ENCODE measurements around the gene ST8SIA4. TPM values are rescaled to one million over a fixed set of nuclear protein-coding genes. Genes with fewer than 3 reads are reported as not detected.

Gene ST8SIA4
- polyA plus RNA-seq, 1 experiment, result not detected

DNA sequence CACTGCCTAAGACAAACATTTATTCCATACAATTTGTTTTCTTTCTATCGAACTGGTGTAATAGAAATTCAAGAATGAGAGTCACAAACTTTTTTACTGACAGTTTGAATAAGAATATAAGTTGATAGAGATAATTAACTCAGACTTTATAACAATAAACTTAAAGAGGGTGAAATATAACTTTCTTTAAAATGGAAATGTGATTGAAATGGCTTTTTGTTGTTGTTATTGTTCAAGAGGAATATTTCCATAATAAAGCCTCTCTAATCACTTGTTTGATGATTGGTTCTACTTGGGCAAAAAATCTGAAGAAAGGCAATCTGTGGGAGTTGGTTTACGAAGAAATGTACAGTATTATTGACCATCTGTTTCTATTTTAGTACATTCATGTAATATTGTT is 79.3 kb downstream of the ST8SIA4 start:
- H3K36me3 ChIP-seq (ENCODE audit: control insufficient read depth, insufficient read depth, low read length), result no peaks in the 10 kb centered on the region
- CTCF ChIA-PET, result no interaction called here

DNA sequence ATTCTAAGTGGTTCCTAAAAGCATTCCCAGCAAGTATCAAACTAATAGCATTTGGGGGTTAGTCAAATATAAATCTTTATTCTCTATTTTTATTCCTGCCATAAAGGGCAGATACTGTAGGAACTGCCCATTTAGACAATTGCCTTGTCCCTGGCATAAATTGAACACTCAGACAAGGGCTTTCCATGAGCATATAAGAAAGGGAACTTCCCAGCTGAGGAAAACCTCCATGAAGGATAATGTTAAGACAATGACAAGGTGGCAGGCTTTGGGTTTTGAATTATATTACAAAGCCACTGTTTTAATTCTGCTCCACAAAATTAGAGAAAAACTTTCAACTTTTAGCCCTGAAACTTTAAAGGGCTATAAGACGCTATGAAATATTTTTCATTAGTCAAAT is 81.3 kb downstream of the ST8SIA4 start:
- ChIA-PET POLR2A (no interaction called here), CTCF (no interaction called here)
- TF ChIP-seq, protein P1, sequence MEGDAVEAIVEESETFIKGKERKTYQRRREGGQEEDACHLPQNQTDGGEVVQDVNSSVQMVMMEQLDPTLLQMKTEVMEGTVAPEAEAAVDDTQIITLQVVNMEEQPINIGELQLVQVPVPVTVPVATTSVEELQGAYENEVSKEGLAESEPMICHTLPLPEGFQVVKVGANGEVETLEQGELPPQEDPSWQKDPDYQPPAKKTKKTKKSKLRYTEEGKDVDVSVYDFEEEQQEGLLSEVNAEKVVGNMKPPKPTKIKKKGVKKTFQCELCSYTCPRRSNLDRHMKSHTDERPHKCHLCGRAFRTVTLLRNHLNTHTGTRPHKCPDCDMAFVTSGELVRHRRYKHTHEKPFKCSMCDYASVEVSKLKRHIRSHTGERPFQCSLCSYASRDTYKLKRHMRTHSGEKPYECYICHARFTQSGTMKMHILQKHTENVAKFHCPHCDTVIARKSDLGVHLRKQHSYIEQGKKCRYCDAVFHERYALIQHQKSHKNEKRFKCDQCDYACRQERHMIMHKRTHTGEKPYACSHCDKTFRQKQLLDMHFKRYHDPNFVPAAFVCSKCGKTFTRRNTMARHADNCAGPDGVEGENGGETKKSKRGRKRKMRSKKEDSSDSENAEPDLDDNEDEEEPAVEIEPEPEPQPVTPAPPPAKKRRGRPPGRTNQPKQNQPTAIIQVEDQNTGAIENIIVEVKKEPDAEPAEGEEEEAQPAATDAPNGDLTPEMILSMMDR (IDR thresholded peaks at IDR 0.05; ENCODE audit: insufficient read depth, low read depth, low read length), result no peak
- no peaks in the 10 kb centered on the region for H3K27me3 ChIP-seq (ENCODE audit: control insufficient read depth, insufficient read depth, low read length)
- H3K4me3 ChIP-seq (ENCODE audit: low read depth, low read length), result no peak overlapping the region
- no peak for DNase-seq (ENCODE audit: low read depth)
- no peaks in the 10 kb centered on the region for H3K36me3 ChIP-seq (ENCODE audit: control insufficient read depth, insufficient read depth, low read length)

More for the DNA sequence above, 79.3 kb downstream of the ST8SIA4 start:
- Histone ChIP-seq H3K27me3 (ENCODE audit: control insufficient read depth, insufficient read depth, low read length) (no peaks in the 10 kb centered on the region), H3K4me3 (ENCODE audit: low read depth, low read length) (no peak overlapping the region)
- no peak for DNase-seq (ENCODE audit: low read depth)
- POLR2A ChIA-PET, result no interaction called here
- TF ChIP-seq, protein P1 (IDR thresholded peaks at IDR 0.05; ENCODE audit: insufficient read depth, low read depth, low read length), result no peak

DNA sequence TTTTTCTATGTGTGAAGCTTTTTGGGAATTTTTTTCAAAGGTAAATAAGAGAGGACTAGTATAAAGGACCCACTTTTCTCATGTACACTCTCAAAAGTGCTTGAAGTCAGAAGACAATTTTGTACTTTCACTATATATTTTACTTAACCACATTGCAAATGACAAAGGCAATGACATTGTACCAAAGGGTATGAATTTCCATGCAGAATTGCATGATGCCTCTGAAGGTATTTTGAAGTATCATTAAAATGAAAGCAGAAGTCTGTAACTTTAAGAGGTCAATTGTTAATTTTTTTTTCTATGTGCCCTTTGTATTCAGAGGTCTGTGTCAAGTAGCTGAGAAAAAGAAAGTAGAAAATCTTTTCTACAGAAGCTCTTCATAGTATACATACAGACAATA is 84.7 kb downstream of the ST8SIA4 start:
- no peaks in the 10 kb centered on the region for H3K27me3 ChIP-seq (ENCODE audit: control insufficient read depth, insufficient read depth, low read length)
- no peak for DNase-seq (ENCODE audit: low read depth)
- ChIA-PET CTCF (no interaction called here), POLR2A (no interaction called here)
- H3K4me3 ChIP-seq (ENCODE audit: low read depth, low read length), result no peak overlapping the region
- no peaks in the 10 kb centered on the region for H3K36me3 ChIP-seq (ENCODE audit: control insufficient read depth, insufficient read depth, low read length)
- TF ChIP-seq, protein P1 (IDR thresholded peaks at IDR 0.05; ENCODE audit: insufficient read depth, low read depth, low read length), result no peak

DNA sequence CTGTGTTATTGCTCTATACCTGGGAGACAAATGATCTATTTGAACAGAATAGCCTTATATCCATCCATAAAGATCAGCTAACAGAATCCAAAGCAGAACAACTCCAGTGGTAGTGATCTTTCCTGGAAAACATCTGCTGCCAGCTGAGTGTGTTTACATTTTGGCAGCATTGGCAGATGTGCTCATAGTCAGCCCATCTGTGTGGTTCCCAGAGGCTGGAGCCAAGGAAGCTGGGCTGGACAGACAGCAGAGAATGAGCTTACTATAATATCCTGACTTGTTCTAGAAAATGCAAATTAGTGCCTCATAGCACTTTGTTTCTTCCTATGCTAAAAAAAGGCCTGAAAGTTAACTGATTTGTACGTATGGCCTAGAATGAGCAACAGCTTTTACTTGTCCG is 99.7 kb downstream of the ST8SIA4 start:
- CTCF ChIA-PET, result no interaction called here
- POLR2A ChIA-PET, result no interaction called here
- no peak for DNase-seq (ENCODE audit: low read depth)
- TF ChIP-seq, protein P1 (IDR thresholded peaks at IDR 0.05; ENCODE audit: insufficient read depth, low read depth, low read length), result no peak
- no peak overlapping the region for H3K4me3 ChIP-seq (ENCODE audit: low read depth, low read length)
- H3K27me3 ChIP-seq (ENCODE audit: control insufficient read depth, insufficient read depth, low read length), result no peaks in the 10 kb centered on the region
- H3K36me3 ChIP-seq (ENCODE audit: control insufficient read depth, insufficient read depth, low read length), result no peaks in the 10 kb centered on the region

DNA sequence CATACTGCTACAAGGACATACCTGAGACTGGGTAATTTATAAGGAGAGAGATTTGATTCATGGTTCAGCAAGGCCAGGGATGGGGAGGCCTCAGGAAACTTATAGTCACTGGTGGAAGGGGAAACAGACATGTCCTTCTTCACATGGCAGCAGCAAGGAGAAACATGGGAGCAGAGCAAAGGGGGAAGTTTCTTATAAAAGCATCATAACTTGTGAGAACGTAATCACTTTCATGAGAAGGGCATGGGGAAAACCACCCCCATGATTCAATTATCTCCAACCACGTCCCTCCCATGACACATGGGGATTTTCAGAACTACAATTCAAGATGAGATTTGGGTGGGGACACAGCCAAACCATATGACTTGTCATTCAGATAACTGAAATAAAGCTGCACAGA is 100.9 kb downstream of the ST8SIA4 start:
- H3K4me3 ChIP-seq (ENCODE audit: low read depth, low read length), result no peak overlapping the region
- ChIA-PET CTCF (no interaction called here), POLR2A (no interaction called here)
- no peak for DNase-seq (ENCODE audit: low read depth)
- no peaks in the 10 kb centered on the region for H3K36me3 ChIP-seq (ENCODE audit: control insufficient read depth, insufficient read depth, low read length)
- TF ChIP-seq, protein P1 (IDR thresholded peaks at IDR 0.05; ENCODE audit: insufficient read depth, low read depth, low read length), result no peak
- no peaks in the 10 kb centered on the region for H3K27me3 ChIP-seq (ENCODE audit: control insufficient read depth, insufficient read depth, low read length)

All from BJ (cell line).